IPS DF 19.7 (cell line): ENCODE measurements around the gene PAX2.

Source experiments
- DNase-seq: peaks from one replicate; pipeline ENCODE4 v3.0.0-alpha.2; 2013; ENCODE audit warnings: low read depth, low spot score

The PAX2 gene

GRCh38 chr10:100739517-100740368 lies 5.6 kb upstream of the PAX2 start:
- DNase-seq: no peak

DNA sequence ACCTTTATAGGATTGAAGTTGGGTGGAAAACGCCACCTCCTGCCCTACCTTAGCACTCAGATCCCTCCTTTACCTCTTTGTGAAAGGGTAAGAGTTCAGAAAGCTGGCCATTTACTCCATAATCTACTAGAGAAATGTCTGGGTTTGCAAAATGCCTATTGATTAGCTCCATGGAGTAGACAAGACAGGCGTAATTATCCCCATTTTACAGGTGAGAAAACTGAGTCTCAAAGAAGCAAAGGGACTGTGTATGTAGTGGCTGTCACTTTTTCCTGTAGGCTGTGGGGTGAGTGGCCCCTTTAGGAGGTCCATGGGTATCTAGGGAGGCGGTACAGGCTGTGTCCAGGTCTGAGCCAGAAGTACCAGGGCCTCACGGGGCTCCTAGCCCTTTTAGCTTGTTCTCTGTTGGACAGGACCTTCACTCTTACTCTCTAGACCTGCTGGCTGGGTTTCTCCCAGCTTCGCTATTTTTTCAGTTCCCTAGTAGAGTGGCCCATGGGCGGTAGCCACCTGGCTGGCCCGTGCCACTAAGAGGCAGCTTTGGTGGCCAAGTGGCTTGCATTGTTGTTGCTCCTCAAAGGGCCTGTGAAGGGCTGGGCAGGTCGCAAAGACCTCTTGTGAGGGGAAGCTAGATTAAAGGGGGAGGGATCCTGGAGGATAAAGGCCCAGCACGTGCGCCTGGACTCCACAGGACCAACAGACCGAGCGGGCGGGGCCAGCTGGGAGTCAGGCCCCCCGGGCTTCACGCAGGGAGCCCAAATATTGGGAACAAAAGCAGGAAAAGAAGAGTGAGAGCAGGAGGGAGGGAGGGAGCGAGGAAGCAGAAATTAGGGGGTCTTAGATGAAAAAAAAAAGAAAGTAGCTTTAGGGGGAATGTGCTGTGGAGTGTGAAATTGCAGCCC lies 4.7 kb upstream of the PAX2 start:
- no peak for DNase-seq

DNA sequence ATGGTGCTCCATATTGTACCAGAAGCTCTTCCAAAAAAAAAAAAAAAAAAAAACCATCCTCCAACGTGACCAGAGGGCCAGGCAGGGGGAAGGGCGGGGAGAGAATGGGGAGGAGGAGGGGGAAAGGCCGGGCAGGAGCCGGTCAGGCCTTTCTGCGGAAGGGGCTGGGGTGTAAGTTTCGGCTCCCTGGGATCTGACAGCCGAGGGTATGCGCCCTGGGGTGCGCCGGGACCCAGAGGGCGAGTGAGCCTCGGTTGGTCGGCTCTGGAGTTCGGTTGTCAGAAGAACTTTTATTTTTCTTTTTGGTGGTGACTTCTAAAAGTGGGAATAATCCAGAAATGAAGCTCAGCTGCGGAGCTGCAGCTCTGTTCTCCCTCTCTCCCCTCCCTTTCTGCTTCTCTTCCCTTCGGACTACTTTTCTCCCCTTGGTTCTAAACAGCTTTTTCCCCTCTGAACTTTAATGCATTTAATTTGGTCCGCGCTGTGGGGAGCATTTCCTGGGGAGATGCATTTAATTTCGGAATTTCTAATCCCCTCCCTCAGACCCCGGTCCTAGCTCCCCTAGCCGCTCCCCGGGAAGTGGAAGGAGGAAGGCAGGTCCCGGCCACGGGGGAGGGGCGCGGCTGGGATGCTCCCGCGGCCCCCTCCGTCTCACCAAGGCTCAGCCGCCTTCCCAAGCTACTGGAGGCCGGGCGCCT lies 3.9 kb upstream of the PAX2 start:
- DNase-seq: no peak

DNA sequence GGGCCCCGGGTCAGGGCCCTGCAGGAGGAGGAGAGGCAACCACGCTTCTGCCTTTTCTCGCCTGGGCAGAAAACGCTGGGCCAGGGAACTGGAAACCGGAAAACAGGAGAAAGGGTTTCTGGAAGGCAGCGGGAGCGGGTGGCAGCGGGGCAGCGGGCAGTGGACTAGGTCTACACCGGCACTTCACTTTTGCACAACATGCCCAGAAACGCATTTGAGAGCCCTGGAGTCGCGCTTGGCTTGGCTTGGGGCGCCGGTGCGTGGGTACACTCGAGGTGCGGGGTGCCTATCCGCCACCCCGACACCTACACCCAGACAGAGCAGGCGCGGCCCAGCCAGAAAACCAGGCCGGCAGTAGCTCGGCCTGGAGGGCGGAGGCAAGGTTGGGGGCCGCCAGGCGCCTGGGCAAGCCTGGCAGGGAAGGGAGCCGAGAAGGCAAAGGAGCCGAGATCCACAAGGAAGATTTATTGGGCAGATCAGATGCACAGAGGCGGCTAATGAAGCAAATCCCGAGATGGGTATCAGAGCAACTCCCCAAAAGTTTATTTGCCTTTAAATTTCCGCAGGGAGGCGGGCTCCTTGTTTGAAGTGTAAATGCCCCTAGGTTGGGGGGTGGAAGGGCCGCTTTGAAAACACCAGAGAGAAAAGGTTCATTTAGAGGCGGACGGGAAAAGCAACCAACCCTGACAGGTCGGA lies 3.2 kb upstream of the PAX2 start:
- DNase-seq: no peak

DNA sequence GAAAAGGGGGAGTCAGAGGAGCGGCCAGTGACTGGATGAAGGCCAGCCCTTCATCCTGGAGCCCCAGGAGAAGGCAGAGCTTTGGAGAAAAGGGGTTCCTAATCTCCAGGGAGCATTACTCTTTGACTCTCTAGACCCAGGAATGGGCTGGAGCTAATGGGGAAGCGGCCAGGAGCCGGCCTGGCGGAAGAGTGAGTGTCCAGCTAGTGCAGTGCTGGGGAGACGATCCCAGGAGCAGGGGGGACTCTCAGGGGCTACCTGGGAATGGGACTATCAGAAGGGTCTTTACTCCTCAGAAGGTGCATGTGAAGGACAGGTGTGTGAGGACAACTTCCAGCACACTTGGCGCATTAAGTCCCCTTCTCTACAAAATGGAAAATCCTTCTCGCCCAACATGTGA lies 2.4 kb upstream of the PAX2 start:
- no peak for DNase-seq

DNA sequence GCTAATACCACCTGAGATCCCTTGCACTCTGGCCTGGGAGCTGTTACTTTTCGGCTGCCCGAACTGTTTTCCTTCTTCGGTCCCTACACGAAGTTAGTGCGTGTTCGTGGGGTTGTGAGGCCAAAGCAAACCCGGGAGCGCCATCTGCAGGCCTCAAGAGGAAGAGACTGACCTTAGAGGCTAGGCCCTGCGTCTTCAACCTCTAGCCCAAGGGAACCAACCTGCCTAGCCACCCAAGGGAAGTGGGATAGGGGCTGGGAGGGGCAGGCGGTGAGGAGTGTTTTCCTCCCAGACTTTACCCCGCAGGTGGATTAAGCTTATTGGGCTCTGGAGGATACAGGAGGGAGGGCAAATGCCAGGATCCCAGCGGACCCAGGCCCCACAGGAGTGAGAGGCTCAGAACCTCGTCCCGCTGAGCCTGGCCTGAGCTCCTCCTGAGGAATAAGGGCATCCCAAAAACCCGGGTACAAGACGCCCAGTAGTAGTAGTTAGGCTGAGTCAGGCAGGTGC lies 1.7 kb upstream of the PAX2 start:
- no peak for DNase-seq

DNA sequence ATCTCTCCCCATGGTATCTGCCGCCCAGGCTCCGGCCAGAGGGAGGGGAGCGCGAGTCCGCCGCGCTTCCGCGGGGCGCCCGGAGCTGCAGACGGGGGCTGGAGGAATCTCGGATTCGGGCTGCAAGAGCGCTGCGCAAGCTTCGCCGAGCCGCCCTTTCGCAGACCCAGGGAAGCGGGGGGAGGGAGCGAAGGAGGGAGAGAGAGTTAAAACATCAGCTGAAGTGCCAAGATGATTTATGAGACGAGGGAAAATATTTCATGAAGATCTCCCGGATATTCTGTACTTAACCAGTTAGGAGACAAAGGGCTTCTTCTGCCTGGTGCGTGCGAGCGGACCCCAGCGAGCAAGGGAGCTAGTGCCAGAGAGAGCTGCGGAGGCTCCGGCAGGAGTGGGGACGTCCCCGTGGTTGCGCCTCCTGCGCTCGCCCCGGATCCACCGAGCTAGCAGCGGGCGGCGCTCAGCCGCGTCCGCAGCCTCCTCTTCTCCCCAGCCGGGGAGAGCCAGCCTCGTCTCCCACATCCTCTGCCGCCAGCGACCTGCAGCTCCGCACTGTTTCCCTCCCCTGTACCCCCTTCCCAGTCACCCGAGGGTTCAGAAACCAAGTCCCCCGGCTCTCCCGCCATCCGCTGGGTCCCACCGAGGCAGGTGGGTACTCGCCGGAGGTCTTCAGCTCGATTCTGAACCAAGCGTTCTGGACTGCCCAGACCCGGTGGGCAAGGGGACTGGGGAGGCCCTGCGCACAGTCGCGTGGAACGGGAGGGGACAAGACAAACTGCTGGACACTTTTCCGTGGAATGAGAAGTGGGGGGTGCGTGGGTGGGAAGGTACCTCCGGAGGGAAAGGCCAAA lies 1.0 kb upstream of the PAX2 start:
- no peak for DNase-seq

GRCh38 chr10:100745882-100746783 lies 751 bp downstream of the PAX2 start:
- DNase-seq: no peak

DNA sequence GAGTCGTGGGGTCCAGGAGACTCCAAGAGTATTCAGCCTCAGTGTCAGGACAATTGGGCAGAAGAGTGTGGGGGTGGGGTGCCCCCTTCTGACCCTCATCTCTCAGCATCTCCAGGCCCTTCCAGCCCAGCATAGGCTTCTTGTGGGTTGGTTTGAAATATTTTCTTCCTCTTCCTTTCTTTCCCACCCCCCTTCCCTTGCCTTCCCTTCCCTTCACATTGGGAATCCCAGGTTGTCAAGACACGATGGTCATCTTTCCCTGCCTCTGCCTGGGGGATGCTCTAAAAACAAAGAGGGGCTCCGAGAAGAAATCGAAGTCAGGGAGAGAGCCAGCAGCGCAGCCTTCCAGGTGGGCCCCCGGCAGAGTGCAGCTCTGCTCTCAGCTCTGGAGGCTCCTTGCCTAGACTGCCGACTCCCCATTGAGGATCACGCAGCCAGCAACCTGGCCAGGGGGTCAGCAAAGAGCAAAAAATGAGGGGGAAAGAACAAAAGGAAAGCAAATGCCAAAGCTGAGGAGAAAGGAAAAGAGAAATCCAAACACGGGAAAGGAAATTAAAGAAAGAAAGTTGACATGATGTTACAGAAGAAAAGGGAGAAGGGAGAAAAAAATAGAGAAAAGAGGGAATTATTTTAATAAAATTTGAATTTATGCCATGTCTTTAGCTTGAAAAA lies 1.5 kb downstream of the PAX2 start:
- no peak for DNase-seq

- no peak for DNase-seq
Measured at GRCh38 chr10:100747456-100748230, 2.3 kb downstream of the PAX2 start.

DNA sequence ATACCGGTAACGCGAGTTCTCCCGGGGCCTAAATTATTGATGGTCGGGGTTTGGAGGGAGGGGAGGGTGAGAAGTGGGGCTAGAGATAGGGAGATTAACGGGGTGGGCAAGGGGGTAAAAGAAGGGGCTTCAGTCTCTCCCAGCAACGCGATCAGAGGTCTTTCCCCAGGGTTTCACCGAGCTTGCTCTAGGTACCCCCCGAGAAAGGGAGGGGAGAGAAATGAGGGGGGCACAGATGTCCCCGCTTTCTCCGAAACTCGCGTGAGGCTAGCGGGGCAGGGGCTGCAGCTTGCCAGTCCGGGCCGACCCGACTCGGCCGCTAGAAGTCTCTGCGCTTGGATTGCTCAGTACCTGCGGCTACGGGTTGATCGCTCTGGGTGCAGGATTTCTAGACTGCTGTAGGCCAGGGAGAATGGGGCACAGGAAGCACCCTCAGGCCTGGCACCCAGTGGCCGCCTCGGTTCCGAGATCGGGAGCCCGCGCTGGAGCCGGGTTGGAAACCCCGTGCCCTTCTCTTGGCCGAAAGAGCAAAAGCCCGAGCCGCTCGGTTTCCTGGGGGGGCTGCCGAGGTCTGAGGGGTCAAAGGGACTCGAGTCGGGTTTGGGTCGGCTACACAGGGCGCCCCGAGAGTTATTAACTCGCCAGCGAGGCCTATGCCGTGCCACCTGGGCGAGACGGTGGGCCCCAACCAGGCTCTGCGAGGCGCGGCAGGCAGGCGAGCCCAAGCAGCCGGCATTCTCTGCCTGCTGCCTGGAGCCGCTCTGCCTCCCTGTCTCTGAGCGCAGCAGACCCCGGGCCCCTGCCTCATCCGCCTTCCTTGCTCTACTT lies 3.1 kb downstream of the PAX2 start:
- no peak for DNase-seq

- DNase-seq: no peak
Measured at GRCh38 chr10:100749059-100749308, 3.6 kb downstream of the PAX2 start.

DNA sequence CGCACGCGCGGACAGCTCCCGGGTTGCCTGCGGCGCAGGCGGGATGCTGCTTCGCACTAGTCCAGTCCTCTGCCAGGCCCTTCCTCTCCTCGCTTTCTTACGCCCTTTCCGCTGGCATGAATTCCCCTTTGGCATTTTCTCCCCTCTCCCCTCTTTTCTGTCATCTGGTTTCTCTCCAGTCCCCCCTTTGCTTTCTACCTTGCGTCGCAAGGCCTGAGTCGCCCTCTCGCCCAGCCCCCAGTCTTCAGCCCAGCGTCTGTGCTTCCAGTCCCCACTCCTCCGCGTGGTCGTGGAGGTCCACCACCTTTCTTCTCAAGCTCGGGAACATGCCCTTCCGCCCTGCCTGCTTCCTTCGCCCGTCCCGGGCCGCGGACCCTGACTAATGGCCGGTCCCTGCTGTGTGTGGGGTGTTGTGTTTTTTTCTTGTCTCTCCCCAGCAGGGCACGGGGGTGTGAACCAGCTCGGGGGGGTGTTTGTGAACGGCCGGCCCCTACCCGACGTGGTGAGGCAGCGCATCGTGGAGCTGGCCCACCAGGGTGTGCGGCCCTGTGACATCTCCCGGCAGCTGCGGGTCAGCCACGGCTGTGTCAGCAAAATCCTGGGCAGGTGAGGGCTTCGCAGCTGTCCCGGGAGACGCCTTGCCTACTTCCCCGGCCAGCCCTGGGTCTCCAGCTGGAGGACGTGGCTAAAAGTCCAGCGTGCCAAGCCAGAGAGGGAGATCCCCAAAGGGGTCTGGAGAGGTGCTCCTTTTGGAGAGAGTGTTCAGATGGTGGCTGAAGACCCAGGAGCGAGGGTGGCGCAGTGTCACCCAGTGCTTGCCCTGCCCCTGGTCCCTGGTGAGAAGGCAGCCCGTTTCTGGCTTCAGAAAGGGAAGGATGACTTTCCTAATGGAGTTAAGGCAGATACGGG lies 4.2 kb downstream of the PAX2 start:
- no peak for DNase-seq

GRCh38 chr10:100750291-100751210 lies 5.2 kb downstream of the PAX2 start:
- DNase-seq: no peak

GRCh38 chr10:100751211-100751933 lies 6.0 kb downstream of the PAX2 start:
- DNase-seq: no peak
